Glomerular endothelial cell (primary cell): Measurements from ENCODE around the gene NTF3. TPM values are rescaled to one million over a fixed set of nuclear protein-coding genes. Genes with fewer than 3 reads are reported as not detected.

Experiments used
- DNase-seq: peaks from one replicate; pipeline ENCODE4 v3.0.0-alpha.2; 2011; ENCODE audit warnings: low read depth, low spot score; ENCODE audit errors: extremely low read depth
- total RNA-seq: library from RNA; depleted of rRNA; stranded (reverse); fragments of >200 nt; gene quantifications from 2 replicates; pipeline ENCODE4 v1.2.3, GENCODE V29; 2015

The NTF3 gene
- total RNA-seq, 1 donor from 2014 or later, result not detected

GRCh38 chr12:5430641-5431603 lies 986 bp upstream of the NTF3 start:
- DNase-seq, result no peak

- no peak for DNase-seq
These were observed 1.4 kb downstream of the NTF3 start for GRCh38 chr12:5433081-5433844.

GRCh38 chr12:5433845-5434646 lies 2.1 kb downstream of the NTF3 start:
- DNase-seq, result no peak

- no peak for DNase-seq
These were observed 3.0 kb downstream of the NTF3 start for GRCh38 chr12:5434647-5435560.

- DNase-seq, result no peak
These were observed 5.3 kb downstream of the NTF3 start for GRCh38 chr12:5437182-5437583.

- no peak for DNase-seq
These were observed 5.7 kb downstream of the NTF3 start for GRCh38 chr12:5437589-5437988.

- no peak for DNase-seq
These were observed 6.8 kb downstream of the NTF3 start for GRCh38 chr12:5438671-5439200.

GRCh38 chr12:5439371-5439771 lies 7.5 kb downstream of the NTF3 start:
- DNase-seq, result no peak

GRCh38 chr12:5439788-5440300 lies 7.9 kb downstream of the NTF3 start:
- no peak for DNase-seq

- no peak for DNase-seq
These were observed 9.1 kb downstream of the NTF3 start for GRCh38 chr12:5440978-5441377.

GRCh38 chr12:5441497-5442236 lies 9.8 kb downstream of the NTF3 start:
- DNase-seq, result no peak

- DNase-seq, result peak; percentile 2
These were observed 10.5 kb downstream of the NTF3 start for GRCh38 chr12:5442251-5443006.

GRCh38 chr12:5444520-5444919 lies 12.6 kb downstream of the NTF3 start:
- DNase-seq, result no peak

GRCh38 chr12:5447320-5447719 lies 15.4 kb downstream of the NTF3 start:
- DNase-seq, result no peak

- no peak for DNase-seq
These were observed 19.3 kb downstream of the NTF3 start for GRCh38 chr12:5451251-5451650.

- no peak for DNase-seq
These were observed 20.7 kb downstream of the NTF3 start for GRCh38 chr12:5452569-5452968.

- DNase-seq, result no peak
These were observed 21.6 kb downstream of the NTF3 start for GRCh38 chr12:5453466-5453865.

GRCh38 chr12:5455045-5455444 lies 23.1 kb downstream of the NTF3 start:
- DNase-seq, result no peak
